Fibroblast of mammary gland (primary cell): Measurements from ENCODE around the gene FGF1.
A peak's percentile ranks its signal among the peaks of the same experiment; 100 is the strongest.

Experiments
- DNase-seq: peaks from one replicate; pipeline ENCODE4 v3.0.0-alpha.2; 2010; ENCODE audit warnings: low read depth
- H3K4me3 ChIP-seq: 2 replicates; pipeline ENCODE4 v1.5.1; 2011; ENCODE audit warnings: low read depth, mild to moderate bottlenecking, low read length, moderate library complexity; ENCODE audit not compliant: control insufficient read depth
- CTCF ChIP-seq: conservative IDR thresholded peaks from 2 replicates; pipeline ENCODE4 v1.5.1; 2011; ENCODE audit warnings: low read depth, low read length, inconsistent platforms; ENCODE audit not compliant: control insufficient read depth, insufficient read depth

Gene FGF1

GRCh38 chr5:142636093-142636492 is 49.8 kb downstream of the FGF1 start:
- DNase-seq = no peak
- no peak for TF ChIP-seq CTCF
- H3K4me3 ChIP-seq = no peak overlapping the region

GRCh38 chr5:142634216-142635011 is 51.5 kb downstream of the FGF1 start:
- no peak for DNase-seq
- TF ChIP-seq CTCF = no peak
- H3K4me3 ChIP-seq = no peak overlapping the region

- TF ChIP-seq CTCF = no peak
- DNase-seq = no peak
- no peak overlapping the region for H3K4me3 ChIP-seq
These were observed 54.9 kb downstream of the FGF1 start for GRCh38 chr5:142630927-142631539.

- no peak overlapping the region for H3K4me3 ChIP-seq
- DNase-seq = peak; percentile 26
- TF ChIP-seq CTCF = no peak
These were observed 58.3 kb downstream of the FGF1 start for GRCh38 chr5:142627383-142628217.

- no peak overlapping the region for H3K4me3 ChIP-seq
- no peak for DNase-seq
- no peak for TF ChIP-seq CTCF
These were observed 59.1 kb downstream of the FGF1 start for GRCh38 chr5:142626786-142627185.

GRCh38 chr5:142626099-142626498 is 59.8 kb downstream of the FGF1 start:
- no peak overlapping the region for H3K4me3 ChIP-seq
- TF ChIP-seq CTCF = no peak
- DNase-seq = no peak
